NB4 (cell line): ENCODE results near the gene VWC2.

ENCODE experiments used
- TF ChIP-seq, protein P1 (sequence below): IDR thresholded peaks from one replicate; pipeline ENCODE4 v1.5.1; 2012; ENCODE audit warnings: low read depth, low read length
- TF ChIP-seq, protein P2 (sequence below): IDR thresholded peaks from 2 replicates; pipeline ENCODE4 v1.6.1; 2011; ENCODE audit warnings: low read depth, low read length

DNA sequence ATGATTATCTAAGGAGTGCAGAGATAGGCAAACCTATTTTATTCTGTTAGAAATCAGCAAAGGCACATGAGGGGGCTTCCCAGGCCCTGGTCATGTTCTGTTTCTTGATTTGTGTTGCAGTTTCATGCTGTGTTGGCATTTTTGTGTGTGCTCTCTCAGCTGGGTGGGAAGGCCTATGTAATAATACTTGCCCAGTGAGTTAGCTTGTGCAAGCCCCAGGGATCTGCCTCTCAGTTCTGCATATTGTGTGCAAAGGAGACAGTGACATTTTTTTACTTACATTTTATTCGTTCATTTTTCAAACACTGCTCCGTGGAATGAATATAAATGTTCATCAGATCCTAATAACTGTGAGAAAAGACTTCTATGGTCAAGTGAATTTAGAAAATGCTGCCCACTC is 119.0 kb downstream of the VWC2 start:
- TF ChIP-seq, protein P1, sequence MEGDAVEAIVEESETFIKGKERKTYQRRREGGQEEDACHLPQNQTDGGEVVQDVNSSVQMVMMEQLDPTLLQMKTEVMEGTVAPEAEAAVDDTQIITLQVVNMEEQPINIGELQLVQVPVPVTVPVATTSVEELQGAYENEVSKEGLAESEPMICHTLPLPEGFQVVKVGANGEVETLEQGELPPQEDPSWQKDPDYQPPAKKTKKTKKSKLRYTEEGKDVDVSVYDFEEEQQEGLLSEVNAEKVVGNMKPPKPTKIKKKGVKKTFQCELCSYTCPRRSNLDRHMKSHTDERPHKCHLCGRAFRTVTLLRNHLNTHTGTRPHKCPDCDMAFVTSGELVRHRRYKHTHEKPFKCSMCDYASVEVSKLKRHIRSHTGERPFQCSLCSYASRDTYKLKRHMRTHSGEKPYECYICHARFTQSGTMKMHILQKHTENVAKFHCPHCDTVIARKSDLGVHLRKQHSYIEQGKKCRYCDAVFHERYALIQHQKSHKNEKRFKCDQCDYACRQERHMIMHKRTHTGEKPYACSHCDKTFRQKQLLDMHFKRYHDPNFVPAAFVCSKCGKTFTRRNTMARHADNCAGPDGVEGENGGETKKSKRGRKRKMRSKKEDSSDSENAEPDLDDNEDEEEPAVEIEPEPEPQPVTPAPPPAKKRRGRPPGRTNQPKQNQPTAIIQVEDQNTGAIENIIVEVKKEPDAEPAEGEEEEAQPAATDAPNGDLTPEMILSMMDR, result no peak
- TF ChIP-seq, protein P2, sequence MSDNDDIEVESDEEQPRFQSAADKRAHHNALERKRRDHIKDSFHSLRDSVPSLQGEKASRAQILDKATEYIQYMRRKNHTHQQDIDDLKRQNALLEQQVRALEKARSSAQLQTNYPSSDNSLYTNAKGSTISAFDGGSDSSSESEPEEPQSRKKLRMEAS, result no peak
